GM23338 (cell line): ENCODE data around the gene ABL1. TPM values are rescaled to one million over a fixed set of nuclear protein-coding genes. Genes with fewer than 3 reads are reported as not detected.

Experiments
- ATAC-seq: fragments of 200-7000 bp; cut with Tn5 transposase; 3 replicates; pipeline ENCODE4 v1.9.1; 2020
- DNase-seq: peaks from one replicate; pipeline ENCODE4 v3.0.0-alpha.2; 2015; ENCODE audit warnings: low spot score
- H2AFZ ChIP-seq: fragments of 200-600 bp; sonication (generic); 2 replicates; pipeline ENCODE4 v1.8.0; 2016; ENCODE audit warnings: antibody characterized with exemption, mild to moderate bottlenecking, moderate library complexity
- H3F3A ChIP-seq: fragments of 200-600 bp; sonication (generic); replicated peaks from 2 replicates; pipeline ENCODE4 v1.8.0; 2017; ENCODE audit warnings: antibody characterized with exemption, mixed run types, low read depth
- H3K27ac ChIP-seq: fragments of 200-600 bp; sonication (generic); 2 replicates; pipeline ENCODE4 v1.6.1; 2016; ENCODE audit warnings: low read depth
- H3K27me3 ChIP-seq: fragments of 200-600 bp; sonication (generic); 2 replicates; pipeline ENCODE4 v1.8.0; 2016; ENCODE audit warnings: mild to moderate bottlenecking, mixed run types, moderate library complexity; ENCODE audit not compliant: insufficient read depth
- H3K36me3 ChIP-seq: fragments of 200-600 bp; sonication (generic); 2 replicates; pipeline ENCODE4 v1.8.0; 2016; ENCODE audit warnings: mild to moderate bottlenecking; ENCODE audit not compliant: insufficient read depth
- H3K4me1 ChIP-seq: fragments of 200-600 bp; sonication (generic); 2 replicates; pipeline ENCODE4 v1.8.0; 2016; ENCODE audit warnings: mild to moderate bottlenecking, moderate library complexity; ENCODE audit not compliant: insufficient read depth
- H3K4me2 ChIP-seq: fragments of 200-600 bp; sonication (generic); 2 replicates; pipeline ENCODE4 v1.7.1; 2017; ENCODE audit warnings: mixed run types
- H3K4me3 ChIP-seq: fragments of 200-600 bp; sonication (generic); 2 replicates; pipeline ENCODE4 v1.6.1; 2016; ENCODE audit warnings: mixed run types
- H3K79me2 ChIP-seq: fragments of 200-600 bp; sonication (generic); replicated peaks from 2 replicates; pipeline ENCODE4 v1.8.0; 2017; ENCODE audit warnings: mild to moderate bottlenecking; ENCODE audit not compliant: insufficient read depth
- H3K9me2 ChIP-seq: fragments of 200-600 bp; sonication (generic); 2 replicates; pipeline ENCODE4 v1.8.0; 2017; ENCODE audit not compliant: insufficient read depth
- H4K20me1 ChIP-seq: fragments of 200-600 bp; sonication (generic); replicated peaks from 2 replicates; pipeline ENCODE4 v1.8.0; 2017; ENCODE audit warnings: mild to moderate bottlenecking; ENCODE audit not compliant: insufficient read depth
- H3K27ac Mint-ChIP-seq: 2 replicates; pipeline ENCODE4 v1.8.0; 2020; ENCODE audit warnings: inconsistent platforms, mild to moderate bottlenecking, moderate library complexity, mixed read lengths
- H3K27me3 Mint-ChIP-seq: 3 replicates; pipeline ENCODE4 v1.8.0; 2022; ENCODE audit warnings: low read depth, mild to moderate bottlenecking, moderate library complexity, mixed read lengths, inconsistent platforms; ENCODE audit not compliant: insufficient read depth, poor library complexity
- H3K36me3 Mint-ChIP-seq: 3 replicates; pipeline ENCODE4 v1.8.0; 2021; ENCODE audit warnings: low read depth, mild to moderate bottlenecking, inconsistent platforms, moderate library complexity, mixed read lengths
- H3K4me1 Mint-ChIP-seq: 3 replicates; pipeline ENCODE4 v1.8.0; 2020; ENCODE audit warnings: mild to moderate bottlenecking, inconsistent platforms, mixed read lengths
- H3K4me3 Mint-ChIP-seq: 3 replicates; pipeline ENCODE4 v1.8.0; 2021; ENCODE audit warnings: moderate library complexity, mild to moderate bottlenecking, inconsistent platforms, mixed read lengths
- H3K9me3 Mint-ChIP-seq: 3 replicates; pipeline ENCODE4 v1.8.0; 2020; ENCODE audit warnings: moderate library complexity, mild to moderate bottlenecking, inconsistent platforms, mixed read lengths
- CREB1 ChIP-seq: fragments of 250-450 bp; sonication (Bioruptor Pico); IDR thresholded peaks from 2 replicates; pipeline ENCODE4 v1.5.0; 2020; ENCODE audit warnings: low read depth, mild to moderate bottlenecking, moderate library complexity
- ETS1 ChIP-seq: IDR thresholded peaks from 2 replicates; pipeline ENCODE4 v1.6.1; 2016; ENCODE audit warnings: antibody characterized with exemption
- EZH2 ChIP-seq: fragments of 200-600 bp; sonication (generic); IDR thresholded peaks from one replicate; pipeline ENCODE4 v1.8.0; 2017; ENCODE audit warnings: antibody characterized with exemption, mild to moderate bottlenecking, low read depth; ENCODE audit not compliant: unreplicated experiment
- JUNB ChIP-seq: IDR thresholded peaks from one replicate; pipeline ENCODE4 v1.6.1; 2016; ENCODE audit warnings: antibody characterized with exemption; ENCODE audit not compliant: unreplicated experiment
- NANOG ChIP-seq: IDR thresholded peaks from 2 replicates; pipeline ENCODE4 v1.6.1; 2016; ENCODE audit warnings: antibody characterized with exemption, borderline replicate concordance
- POLR2AphosphoS5 ChIP-seq: IDR thresholded peaks from 2 replicates; pipeline ENCODE4 v1.6.1; 2016; ENCODE audit warnings: antibody characterized with exemption, low read depth
- REST ChIP-seq: IDR thresholded peaks from one replicate; pipeline ENCODE4 v1.6.1; 2018; ENCODE audit warnings: antibody characterized with exemption; ENCODE audit not compliant: unreplicated experiment
- ZNF114 ChIP-seq: fragments of 250-450 bp; sonication (Bioruptor Pico); IDR thresholded peaks from 2 replicates; pipeline ENCODE4 v1.5.0; 2020; ENCODE audit warnings: mild to moderate bottlenecking, moderate library complexity
- ZNF331 ChIP-seq: fragments of 250-450 bp; sonication (Bioruptor Pico); IDR thresholded peaks from 2 replicates; pipeline ENCODE4 v1.5.0; 2020; ENCODE audit warnings: low read depth, mild to moderate bottlenecking, moderate library complexity
- ZNF462 ChIP-seq: fragments of 250-450 bp; sonication (Bioruptor Pico); IDR thresholded peaks from 2 replicates; pipeline ENCODE4 v1.5.0; 2020; ENCODE audit warnings: mild to moderate bottlenecking, moderate library complexity
- polyA plus RNA-seq: library from polyadenylated mRNA; unstranded; fragments of >200 nt; fragmentation: Nextera tagmentation; extraction: Ambion mirVana; gene quantifications from 2 replicates; pipeline ENCODE4 v1.2.1, GENCODE V29; 2016
- total RNA-seq: library from RNA; depleted of rRNA; stranded (reverse); fragments of >200 nt; shearing (Covaris generic); gene quantifications from 2 replicates; pipeline ENCODE4 v1.2.3, GENCODE V29; 2014

Gene ABL1
- total and polyA plus RNA-seq, 2 experiments from 2014 or later: 20.7 to 85.1 TPM

GRCh38 chr9:130911254-130912049 is 76.4 kb downstream of the ABL1 start:
- H4K20me1 ChIP-seq: no peaks in the 10 kb centered on the region
- H3K27ac ChIP-seq: no peak overlapping the region
- H3K36me3 ChIP-seq: no peaks in the 10 kb centered on the region
- no peaks in the 10 kb centered on the region for H3K27me3 ChIP-seq
- no peak overlapping the region for H3K4me3 Mint-ChIP-seq
- H3K27ac Mint-ChIP-seq: no peak overlapping the region
- no peaks in the 10 kb centered on the region for H3K9me3 Mint-ChIP-seq
- no peaks in the 10 kb centered on the region for H3F3A ChIP-seq
- no peaks in the 10 kb centered on the region for H3K36me3 Mint-ChIP-seq
- no peak for DNase-seq
- H3K4me3 ChIP-seq: no peak overlapping the region
- peaks cover 18% of the 10 kb centered on the region for H3K4me1 Mint-ChIP-seq
- no peaks in the 10 kb centered on the region for H3K4me1 ChIP-seq
- no peak overlapping the region for H3K4me2 ChIP-seq
- H3K9me2 ChIP-seq: no peaks in the 10 kb centered on the region
- TF ChIP-seq ZNF114 (CRISPR knock-in tag) (no peak), ZNF331 (CRISPR knock-in tag) (no peak), REST (no peak), CREB1 (CRISPR knock-in tag) (no peak), ZNF462 (CRISPR knock-in tag) (no peak), JUNB (no peak), ETS1 (no peak), POLR2AphosphoS5 (no peak), EZH2 (no peak), NANOG (no peak)
- no peak for ATAC-seq
- no peak overlapping the region for H2AFZ ChIP-seq
- H3K79me2 ChIP-seq: no peaks in the 10 kb centered on the region
- H3K27me3 Mint-ChIP-seq: peaks cover 9% of the 10 kb centered on the region
